GM12864 (cell line): Measurements from ENCODE around the gene PMEPA1.

ENCODE experiments used
- DNase-seq: peaks from one replicate; pipeline ENCODE4 v3.0.0-alpha.2; 2011; ENCODE audit warnings: low read depth
- H3K4me3 ChIP-seq: 2 replicates; pipeline ENCODE4 v1.5.1; 2011; ENCODE audit warnings: mild to moderate bottlenecking, low read depth, low read length, control low read depth
- TF ChIP-seq, protein P1 (sequence below): IDR thresholded peaks from 2 replicates; pipeline ENCODE4 v1.5.1; 2011; ENCODE audit warnings: low read depth, mild to moderate bottlenecking, moderate library complexity, low read length, control low read depth, inconsistent platforms; ENCODE audit errors: missing control alignments

Gene PMEPA1

GRCh38 chr20:57753332-57754164, 43.7 kb upstream of the PMEPA1 start:
- no peak overlapping the region for H3K4me3 ChIP-seq
- no peak for DNase-seq
- TF ChIP-seq, protein P1, sequence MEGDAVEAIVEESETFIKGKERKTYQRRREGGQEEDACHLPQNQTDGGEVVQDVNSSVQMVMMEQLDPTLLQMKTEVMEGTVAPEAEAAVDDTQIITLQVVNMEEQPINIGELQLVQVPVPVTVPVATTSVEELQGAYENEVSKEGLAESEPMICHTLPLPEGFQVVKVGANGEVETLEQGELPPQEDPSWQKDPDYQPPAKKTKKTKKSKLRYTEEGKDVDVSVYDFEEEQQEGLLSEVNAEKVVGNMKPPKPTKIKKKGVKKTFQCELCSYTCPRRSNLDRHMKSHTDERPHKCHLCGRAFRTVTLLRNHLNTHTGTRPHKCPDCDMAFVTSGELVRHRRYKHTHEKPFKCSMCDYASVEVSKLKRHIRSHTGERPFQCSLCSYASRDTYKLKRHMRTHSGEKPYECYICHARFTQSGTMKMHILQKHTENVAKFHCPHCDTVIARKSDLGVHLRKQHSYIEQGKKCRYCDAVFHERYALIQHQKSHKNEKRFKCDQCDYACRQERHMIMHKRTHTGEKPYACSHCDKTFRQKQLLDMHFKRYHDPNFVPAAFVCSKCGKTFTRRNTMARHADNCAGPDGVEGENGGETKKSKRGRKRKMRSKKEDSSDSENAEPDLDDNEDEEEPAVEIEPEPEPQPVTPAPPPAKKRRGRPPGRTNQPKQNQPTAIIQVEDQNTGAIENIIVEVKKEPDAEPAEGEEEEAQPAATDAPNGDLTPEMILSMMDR: no peak

GRCh38 chr20:57751411-57751810, 41.6 kb upstream of the PMEPA1 start:
- TF ChIP-seq, protein P1: no peak
- no peak for DNase-seq
- H3K4me3 ChIP-seq: no peak overlapping the region

- TF ChIP-seq, protein P1: no peak
- no peak overlapping the region for H3K4me3 ChIP-seq
- DNase-seq: no peak
Observed at GRCh38 chr20:57749869-57750268, 40.1 kb upstream of the PMEPA1 start.

DNA sequence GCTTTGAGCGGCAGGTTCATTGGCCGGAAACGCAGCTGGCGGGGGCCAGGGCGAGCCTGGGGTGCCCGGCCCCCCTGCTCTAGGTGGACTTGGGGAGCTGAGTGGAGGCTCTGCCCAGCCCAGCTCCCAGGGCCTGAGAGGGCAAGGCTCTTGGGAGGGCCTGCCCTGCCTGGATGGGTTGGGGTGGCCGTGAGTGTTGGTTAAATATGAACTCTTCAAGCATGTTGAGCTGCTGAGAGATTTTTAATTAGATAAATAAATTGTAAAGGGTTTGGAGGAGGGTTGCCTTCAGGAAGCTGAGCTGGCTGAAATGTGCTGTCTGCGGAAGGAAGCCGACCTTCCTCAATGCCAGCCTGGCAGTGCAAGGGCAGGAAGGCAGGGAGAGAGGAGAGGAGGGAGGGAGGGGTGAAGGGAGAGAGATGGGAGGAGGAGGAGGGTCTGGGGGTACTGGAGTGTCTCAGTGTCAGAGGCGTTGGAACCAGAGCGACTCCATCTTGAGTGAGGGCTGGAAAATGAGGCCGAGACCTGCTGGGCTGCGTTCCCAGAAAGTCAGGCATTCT, 39.4 kb upstream of the PMEPA1 start:
- DNase-seq: no peak
- TF ChIP-seq, protein P1: no peak
- peak overlapping the region; percentile 27; the same call in 1 of the 2 replicates for H3K4me3 ChIP-seq

DNA sequence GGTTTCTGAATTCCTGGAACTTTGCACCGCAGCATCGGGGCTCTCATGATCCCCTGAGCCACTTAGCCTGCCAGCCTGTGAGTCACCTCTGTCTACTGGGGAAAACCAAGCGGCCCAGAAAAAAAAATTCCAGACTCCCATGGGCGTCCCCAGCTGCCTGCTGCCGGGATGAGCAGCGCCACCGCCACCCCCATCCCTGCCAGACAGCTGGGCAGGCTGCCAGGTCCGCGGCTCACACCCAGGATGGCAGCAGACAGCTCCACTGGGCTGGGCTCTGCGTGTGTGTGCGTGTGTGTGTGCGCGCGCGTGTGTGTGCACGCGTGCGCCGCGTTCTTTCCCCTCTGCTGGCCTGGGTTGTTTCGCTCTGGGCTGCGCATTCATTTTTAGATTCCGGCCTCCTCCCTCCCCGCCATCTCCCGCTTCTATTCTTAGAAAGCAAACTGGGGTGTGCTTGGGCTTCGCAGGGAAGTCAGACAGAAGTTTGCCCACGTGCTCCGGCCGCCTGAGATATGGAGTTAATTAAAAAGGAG, 38.9 kb upstream of the PMEPA1 start:
- TF ChIP-seq, protein P1: no peak
- peak overlapping the region; percentile 27 for H3K4me3 ChIP-seq
- peak; percentile 29 for DNase-seq

DNA sequence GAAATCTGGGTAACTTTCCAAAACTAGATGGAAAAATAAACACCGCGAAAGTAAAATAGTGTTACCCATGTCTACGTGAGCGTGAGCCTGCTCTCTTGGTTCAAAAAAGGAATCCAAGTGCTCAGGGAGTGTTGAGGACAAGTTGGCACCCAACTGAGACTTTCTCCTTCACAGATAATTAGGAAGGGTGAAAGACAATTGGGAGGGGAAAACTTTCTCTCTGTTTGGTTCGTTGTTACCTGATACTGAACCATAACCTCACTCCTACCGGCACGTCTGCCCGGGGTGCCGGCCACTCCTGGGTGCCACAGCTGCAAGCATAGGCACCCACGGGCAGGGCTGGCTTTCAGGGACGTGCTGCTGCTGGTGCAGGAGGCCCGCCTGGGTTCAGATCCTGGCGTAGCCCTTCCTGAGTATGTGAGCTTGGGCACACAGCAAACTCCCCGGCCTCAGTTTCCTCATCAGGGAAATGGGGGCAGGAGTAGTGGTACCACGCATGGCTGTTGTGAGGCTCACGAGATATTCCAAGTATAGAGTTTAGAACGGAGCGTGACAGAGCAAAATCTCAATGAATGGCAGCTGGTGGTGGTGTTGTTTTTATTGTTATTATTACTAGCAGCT, 38.2 kb upstream of the PMEPA1 start:
- no peak for DNase-seq
- H3K4me3 ChIP-seq: no peak overlapping the region
- TF ChIP-seq, protein P1: no peak
